Femur (tissue), 1 donor: ENCODE measurements around the gene NCAPG2.

Experiments
- DNase-seq: peaks from one replicate; pipeline ENCODE4 v3.0.0-alpha.2; 2017

NCAPG2 gene

DNA sequence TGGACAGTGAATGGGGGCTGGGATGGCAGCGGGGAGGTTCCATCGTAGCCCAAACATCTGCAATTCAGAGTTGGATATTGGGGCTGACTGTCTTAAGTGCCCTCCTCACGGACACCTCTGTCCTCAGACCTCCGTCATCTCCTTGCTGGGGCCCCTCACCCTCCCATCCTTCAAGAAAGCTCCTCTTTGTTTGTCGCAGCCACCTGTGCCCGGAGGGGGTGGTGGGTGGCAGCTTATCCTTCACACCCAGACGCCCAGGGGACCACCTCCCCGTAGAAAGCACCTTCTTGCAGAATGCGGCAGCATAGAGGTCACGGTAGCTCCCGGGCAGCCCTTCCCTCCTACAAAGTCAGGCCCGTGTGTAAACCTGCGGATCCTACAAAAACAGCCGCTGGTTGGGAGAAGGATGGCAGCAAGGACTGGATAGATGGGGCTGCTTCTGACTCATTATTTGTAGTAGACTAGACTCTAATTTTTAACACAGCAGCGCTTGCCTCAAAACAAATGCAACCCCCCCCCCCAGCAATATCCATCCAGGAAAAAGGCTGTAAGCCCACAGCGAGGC lies 115.6 kb downstream of the NCAPG2 start:
- no peak for DNase-seq

DNA sequence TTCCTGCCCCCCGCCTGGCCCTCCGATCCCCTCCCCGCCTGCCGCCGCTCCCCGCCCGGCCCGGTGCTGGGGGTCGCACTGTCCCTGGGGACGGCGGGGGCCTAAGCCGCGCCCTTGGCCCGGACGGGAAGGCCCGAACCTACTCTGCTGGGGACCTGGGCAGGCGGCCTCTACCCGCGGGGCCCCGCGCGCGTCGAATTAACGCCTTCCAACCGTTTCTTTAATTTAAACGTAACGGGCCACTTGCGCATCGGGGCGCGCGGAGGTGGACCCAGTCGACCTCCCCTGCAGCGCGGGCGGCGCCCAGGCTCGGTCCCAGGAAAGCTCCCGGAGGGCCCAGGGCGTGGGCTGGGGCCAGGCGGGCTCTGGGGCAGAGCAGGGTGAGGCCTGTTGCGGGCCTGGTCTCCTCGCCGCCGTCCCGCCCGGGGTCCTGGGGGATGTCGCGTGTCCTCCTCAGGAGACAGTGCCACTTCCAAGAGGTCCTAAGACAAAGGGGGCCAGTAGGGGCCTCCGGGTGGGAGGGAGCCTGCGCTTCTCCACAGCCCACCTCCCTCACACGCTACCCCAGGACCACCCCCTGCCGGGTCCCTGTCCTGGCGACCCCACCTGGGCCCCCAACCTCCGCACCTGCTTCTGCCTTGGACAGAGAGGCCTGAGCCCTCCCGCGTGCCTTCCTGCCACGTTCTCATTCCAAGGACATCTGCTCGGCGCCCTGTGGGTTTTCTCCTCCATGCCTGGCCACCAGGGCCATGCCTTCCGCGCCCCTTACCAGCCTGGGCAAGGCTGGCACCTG lies 116.3 kb downstream of the NCAPG2 start:
- DNase-seq: no peak

DNA sequence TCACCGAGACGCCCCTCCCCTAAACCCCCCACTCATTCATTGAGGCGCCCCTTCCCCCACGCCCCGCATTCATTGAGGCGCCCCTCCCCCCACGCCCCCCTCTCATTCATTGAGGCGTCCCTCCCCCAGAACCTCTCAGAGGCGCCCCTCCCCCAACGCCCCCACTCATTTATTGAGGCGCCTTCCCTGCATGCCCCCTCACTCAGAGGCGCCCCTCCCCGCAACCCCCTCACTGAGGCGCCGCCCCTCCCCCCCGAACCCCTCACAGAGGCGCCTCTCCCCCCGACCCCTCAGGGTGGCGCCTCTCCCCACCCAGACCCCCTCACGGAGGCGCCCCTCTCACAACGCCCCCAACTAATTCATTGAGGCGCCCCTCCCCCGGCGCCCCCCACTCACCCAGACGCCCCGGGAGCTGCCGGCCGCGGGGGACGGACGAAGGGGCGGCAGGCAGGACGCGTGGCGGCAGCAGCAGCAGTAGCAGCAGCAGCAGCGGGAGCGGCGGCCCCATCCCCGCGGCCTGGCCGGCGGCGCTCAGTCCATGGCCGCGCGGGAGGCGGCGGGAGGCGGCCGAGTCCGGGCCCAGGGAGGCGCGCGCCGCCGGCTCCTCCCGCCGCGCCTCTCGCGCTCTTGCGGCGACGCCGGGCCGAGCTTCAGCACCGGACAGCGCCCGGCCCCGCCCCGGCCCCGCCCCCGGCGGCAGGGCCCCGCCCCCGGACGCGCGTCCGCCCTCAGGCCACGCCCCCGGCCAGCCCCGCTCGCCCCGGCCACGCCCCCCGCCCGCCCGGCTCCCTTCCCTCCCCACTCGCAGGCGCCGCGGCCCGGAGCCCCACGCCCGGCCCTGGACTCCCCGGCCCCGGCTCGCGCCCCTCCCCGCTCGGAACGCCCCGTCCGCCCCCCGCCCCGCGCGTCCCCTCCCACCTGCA lies 117.2 kb downstream of the NCAPG2 start, which contains the start of gene PTPRN2:
Gene PTPRN2 (minus strand): TSS at position 662 of the 923 bp plus-strand sequence.
- DNase-seq: peak; percentile 77

DNA sequence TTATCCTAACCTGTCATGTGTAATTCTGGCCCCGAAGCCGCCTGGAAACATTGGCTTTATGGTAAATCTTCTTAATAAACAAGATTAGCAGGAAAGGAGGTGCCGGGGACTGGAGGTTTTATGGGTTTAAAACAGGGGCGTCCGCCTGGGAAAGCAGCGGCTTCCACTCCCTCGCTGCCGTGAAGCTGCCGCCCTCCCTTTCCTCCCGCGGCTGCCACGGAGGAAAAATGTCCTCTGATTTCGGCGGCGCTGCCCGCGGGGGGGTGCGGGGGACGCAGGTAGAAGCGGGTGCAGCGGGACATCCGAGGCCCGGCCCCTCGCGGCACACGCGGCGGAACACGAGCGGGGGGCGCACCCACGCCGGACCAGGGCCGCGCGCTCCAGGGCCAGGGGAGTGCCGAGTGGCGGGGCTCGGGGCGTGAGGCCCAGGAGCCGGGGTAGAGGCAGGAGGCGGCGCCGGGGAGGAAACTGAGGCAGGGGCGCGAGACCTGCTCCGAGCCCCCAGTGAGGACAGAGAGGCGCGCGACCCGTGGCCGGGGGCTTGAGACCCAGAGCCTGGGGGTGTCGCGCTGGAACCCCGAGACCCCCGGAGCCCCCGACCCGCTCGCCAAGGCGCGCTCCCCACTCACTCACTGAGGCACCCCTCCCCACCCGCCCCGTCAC lies 118.0 kb downstream of the NCAPG2 start:
- DNase-seq: no peak

DNA sequence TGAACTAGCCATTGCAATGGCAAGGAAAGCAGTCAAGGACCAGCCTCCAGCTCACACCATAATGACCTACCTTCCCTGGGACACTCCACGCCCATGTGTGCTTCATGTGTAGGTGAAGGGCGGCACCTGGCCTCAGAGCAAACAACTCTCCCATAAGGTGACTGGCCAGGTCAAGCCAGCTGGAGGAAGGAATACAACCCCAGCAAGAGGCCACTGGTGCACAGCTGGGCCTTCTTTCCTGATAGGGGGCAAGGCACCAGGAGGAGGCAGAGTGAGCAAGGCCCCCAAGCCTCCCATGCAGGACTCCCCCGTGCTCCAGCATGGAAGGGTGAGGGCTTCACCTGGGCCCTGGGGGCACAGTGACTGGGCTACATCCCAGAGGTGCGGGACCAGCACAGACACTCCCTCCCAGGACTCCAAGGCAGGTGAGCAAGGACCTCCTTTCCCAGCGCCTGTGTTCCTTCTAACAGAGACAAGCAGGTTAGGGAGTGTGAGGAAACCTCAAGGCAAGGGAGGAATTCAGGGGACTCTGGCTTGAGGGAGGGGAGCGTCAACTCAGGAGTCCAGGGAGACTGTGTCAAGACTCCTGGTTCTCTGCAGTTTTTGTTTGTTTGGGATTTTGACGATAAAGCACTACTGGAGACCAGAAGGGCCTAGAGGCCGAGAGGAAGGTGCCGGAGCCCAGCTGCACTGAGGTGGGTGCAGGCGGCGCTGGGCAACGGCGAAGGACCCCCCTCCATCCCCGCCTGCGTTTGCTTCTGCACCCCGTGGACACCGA lies 118.7 kb downstream of the NCAPG2 start:
- DNase-seq: no peak

DNA sequence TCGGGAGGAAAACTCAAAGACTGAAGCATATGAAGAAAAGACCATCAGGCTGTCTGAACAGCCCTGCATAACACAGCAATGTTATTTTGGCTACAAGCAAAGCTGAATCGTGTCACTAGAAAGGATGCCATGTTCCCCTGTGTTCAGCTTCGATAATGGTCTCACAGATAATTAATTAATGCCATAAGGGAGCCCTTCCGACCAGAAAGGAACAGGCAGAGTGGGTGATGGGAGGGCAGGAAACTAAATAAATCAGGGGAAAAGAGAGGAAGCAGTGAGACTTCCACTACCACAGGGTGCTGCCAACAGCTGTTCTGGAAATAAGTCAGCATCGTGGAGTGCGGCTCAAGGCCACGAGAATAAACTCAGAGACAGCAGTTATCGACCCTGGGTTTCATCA lies 120.2 kb downstream of the NCAPG2 start:
- DNase-seq: no peak

DNA sequence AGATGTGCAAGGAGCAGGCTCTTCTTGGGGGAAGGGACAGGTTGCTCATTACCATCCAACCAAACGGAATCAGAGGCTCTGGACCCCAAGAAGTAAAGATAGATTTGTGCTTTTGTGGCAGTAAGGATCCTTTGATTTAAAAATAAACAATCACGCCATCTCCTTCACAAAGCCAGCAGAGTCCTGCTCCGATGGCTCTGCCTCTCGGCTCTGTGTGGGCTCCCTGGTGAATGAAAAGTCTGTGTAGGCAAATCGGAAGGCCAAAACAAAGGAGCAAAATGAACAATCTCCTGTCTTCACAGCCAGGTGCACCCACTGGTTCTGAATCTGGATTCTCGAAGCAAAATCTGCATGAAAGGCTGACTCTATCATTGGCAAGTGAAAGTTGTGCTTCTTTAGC lies 120.8 kb downstream of the NCAPG2 start:
- no peak for DNase-seq

DNA sequence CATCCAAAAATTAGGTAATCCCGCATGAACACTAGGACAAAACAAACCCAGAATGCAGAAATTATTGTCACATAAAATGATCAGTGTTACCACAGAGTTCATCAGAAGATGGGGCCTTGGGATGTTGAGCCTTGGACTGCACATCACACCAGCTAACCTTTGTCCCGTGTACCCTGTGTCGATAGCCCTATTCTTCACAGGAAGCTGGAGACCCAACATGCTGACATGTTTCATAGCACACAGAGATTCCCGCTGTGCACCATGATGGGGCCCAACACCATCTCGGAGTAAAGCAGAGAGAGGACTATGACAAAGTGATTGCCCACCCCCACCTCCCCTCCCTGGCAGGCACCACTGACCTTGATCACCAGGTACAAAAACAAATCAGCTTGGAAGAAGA lies 121.5 kb downstream of the NCAPG2 start:
- DNase-seq: no peak

DNA sequence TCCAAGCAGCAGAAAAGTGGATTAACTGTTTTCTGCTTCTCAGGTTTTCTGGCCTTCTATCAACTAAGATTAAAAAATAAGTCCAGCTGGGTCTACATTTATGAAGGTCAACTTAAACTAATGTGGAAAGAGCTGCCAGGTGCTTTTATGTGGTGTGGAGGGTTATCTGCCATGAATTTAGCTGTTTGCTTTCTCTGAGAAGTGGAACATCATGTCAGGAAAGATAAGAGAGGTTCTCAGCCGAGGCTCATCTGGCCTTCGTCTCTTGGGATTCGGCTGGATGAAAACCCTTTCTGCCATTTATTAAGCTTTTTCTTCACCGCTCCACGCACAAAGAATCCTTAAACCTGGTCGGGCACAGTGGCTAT lies 122.5 kb downstream of the NCAPG2 start:
- DNase-seq: no peak

DNA sequence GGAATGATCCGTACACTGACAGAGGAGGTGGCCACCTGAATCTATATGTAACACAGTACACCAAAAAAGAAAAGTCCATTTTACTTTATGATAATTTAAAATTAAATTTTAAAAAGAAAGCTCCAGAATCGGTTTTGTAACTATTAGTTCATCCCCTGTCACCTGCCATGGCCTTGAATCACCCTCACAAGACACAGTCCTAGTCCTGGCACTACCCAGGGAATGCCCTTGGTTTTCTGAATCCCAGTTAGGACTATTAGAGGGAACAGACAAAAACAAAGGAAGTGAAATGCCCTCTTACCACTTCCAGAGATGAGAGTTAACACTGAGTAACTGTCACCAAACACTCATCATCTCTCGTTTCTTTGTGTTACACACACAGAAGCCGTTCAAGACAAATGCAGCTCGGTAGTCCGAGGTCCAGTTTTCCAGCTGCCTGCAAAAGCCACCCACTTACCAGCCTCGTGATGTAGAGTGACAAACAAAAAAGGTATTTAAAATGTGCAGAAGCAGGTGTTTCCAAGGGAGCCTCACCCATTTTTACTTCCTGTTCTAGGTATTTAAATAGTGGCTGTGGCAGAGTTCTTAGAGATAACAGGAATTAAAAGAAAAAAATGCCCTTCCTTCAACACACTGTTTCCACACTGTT lies 123.0 kb downstream of the NCAPG2 start:
- no peak for DNase-seq
